Measurements from ENCODE around the gene CLDN22. TPM values are rescaled to one million over a fixed set of nuclear protein-coding genes. Genes with fewer than 3 reads are reported as not detected.

CLDN22 gene
- total and polyA plus RNA-seq, 2 of the 8 experiments (the other 6 are each of a cell fraction or from before 2014, with no cell fraction given) = not detected

GRCh38 chr4:183287677-183288076 lies 32.4 kb downstream of the CLDN22 start (continued):
- TF ChIP-seq TCF12 (IDR thresholded peaks at IDR 0.05; ENCODE audit: low read depth, low read length) (no peak), TEAD4 (IDR thresholded peaks at IDR 0.05; ENCODE audit: low read depth, low read length) (no peak), SAP30 (IDR thresholded peaks at IDR 0.05; ENCODE audit: insufficient read depth, insufficient replicate concordance, low read length) (no peak), BCL11A (IDR thresholded peaks at IDR 0.05; ENCODE audit: low read depth in 2 of 2, low read length in 2 of 2) (no peak)

Data from H1 (cell line).